ENCODE results near the gene RARB. TPM values are rescaled to one million over a fixed set of nuclear protein-coding genes. Genes with fewer than 3 reads are reported as not detected.

The RARB gene
- total RNA-seq, 1 experiment from 2014 or later = 0.24 TPM

DNA sequence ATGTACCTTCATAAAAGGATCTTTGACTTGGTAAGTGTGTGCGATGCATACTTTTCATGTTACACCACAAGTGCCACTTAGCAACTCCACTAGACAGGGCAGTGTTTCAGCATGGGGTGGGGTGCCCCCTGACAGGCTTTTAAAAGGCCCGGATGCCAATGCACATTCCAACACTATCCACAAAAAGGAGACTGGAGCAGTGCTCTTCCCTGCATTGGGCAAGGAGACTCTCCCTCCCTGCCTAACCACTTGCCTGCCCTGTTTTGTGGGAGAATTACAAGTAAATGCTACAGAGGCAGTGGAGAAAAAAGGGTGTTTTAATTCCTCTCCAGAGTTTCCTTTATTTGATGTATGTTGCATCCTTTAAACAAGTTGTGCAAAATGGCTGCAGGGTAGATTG is 1.7 kb upstream of the RARB start:
- DNase-seq (ENCODE audit: low spot score) = no peak
- Histone ChIP-seq H3K9me3 (ENCODE audit: low read depth, low read length, poor library complexity, severe bottlenecking) (no peaks in the 10 kb centered on the region), H3K36me3 (ENCODE audit: insufficient read depth, low read length, poor library complexity, severe bottlenecking) (no peaks in the 10 kb centered on the region), H3K4me1 (ENCODE audit: insufficient read depth, low read length, poor library complexity, severe bottlenecking) (peaks cover 5% of the 10 kb centered on the region), H3K27me3 (replicated peaks; ENCODE audit: insufficient read depth, low read depth, low read length, poor library complexity) (peaks cover 41% of the 10 kb centered on the region), H3K4me3 (ENCODE audit: low read depth, low read length, poor library complexity, severe bottlenecking) (no peak overlapping the region), H3K27ac (ENCODE audit: low read depth, low read length, poor library complexity, severe bottlenecking) (no peak overlapping the region)
- no TSS peak for BruUV-seq (replicated peaks)
- CTCF ChIA-PET = no interaction called here
- POLR2A ChIA-PET (ENCODE audit: low non-redundant PET) = no interaction called here
- TF ChIP-seq EZH2 (IDR thresholded peaks at IDR 0.05; ENCODE audit: borderline replicate concordance, low read depth, low read length, poor library complexity, severe bottlenecking) = no peak
- TF ChIP-seq, protein P1, sequence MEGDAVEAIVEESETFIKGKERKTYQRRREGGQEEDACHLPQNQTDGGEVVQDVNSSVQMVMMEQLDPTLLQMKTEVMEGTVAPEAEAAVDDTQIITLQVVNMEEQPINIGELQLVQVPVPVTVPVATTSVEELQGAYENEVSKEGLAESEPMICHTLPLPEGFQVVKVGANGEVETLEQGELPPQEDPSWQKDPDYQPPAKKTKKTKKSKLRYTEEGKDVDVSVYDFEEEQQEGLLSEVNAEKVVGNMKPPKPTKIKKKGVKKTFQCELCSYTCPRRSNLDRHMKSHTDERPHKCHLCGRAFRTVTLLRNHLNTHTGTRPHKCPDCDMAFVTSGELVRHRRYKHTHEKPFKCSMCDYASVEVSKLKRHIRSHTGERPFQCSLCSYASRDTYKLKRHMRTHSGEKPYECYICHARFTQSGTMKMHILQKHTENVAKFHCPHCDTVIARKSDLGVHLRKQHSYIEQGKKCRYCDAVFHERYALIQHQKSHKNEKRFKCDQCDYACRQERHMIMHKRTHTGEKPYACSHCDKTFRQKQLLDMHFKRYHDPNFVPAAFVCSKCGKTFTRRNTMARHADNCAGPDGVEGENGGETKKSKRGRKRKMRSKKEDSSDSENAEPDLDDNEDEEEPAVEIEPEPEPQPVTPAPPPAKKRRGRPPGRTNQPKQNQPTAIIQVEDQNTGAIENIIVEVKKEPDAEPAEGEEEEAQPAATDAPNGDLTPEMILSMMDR (conservative IDR thresholded peaks at IDR 0.05; ENCODE audit: low read depth, low read length) = no peak
- intact Hi-C loops (cut with micrococcal nuclease; ENCODE audit: unreplicated experiment) = loop anchor here (5.0 to 10.0 kb wide), 2 partner anchors 146 to 168 kb away; no protein-coding TSS in a partner anchor

GRCh38 chr3:25427155-25427554 is 908 bp upstream of the RARB start:
- CTCF ChIA-PET = no interaction called here
- Histone ChIP-seq H3K36me3 (ENCODE audit: insufficient read depth, low read length, poor library complexity, severe bottlenecking) (no peaks in the 10 kb centered on the region), H3K27me3 (replicated peaks; ENCODE audit: insufficient read depth, low read depth, low read length, poor library complexity) (peaks cover 43% of the 10 kb centered on the region), H3K9me3 (ENCODE audit: low read depth, low read length, poor library complexity, severe bottlenecking) (no peaks in the 10 kb centered on the region), H3K4me1 (ENCODE audit: insufficient read depth, low read length, poor library complexity, severe bottlenecking) (peaks cover 5% of the 10 kb centered on the region), H3K27ac (ENCODE audit: low read depth, low read length, poor library complexity, severe bottlenecking) (no peak overlapping the region), H3K4me3 (ENCODE audit: low read depth, low read length, poor library complexity, severe bottlenecking) (peak overlapping the region; percentile 56)
- TF ChIP-seq, protein P1 (conservative IDR thresholded peaks at IDR 0.05; ENCODE audit: low read depth, low read length) = no peak
- no peak for TF ChIP-seq EZH2 (IDR thresholded peaks at IDR 0.05; ENCODE audit: borderline replicate concordance, low read depth, low read length, poor library complexity, severe bottlenecking)
- POLR2A ChIA-PET (ENCODE audit: low non-redundant PET) = no interaction called here
- no peak for DNase-seq (ENCODE audit: low spot score)
- BruUV-seq (replicated peaks) = no TSS peak
- intact Hi-C loops (cut with micrococcal nuclease; ENCODE audit: unreplicated experiment) = loop anchor here (5.0 to 10.0 kb wide), 2 partner anchors 145 to 168 kb away; no protein-coding TSS in a partner anchor

- intact Hi-C loops (cut with micrococcal nuclease; ENCODE audit: unreplicated experiment) = loop anchor here (5.0 to 10.0 kb wide), 2 partner anchors 145 to 167 kb away; no protein-coding TSS in a partner anchor
- CTCF ChIA-PET = no interaction called here
- H3K4me3 ChIP-seq (ENCODE audit: low read depth, low read length, poor library complexity, severe bottlenecking) = peak overlapping the region; percentile 56
- H3K9me3 ChIP-seq (ENCODE audit: low read depth, low read length, poor library complexity, severe bottlenecking) = no peaks in the 10 kb centered on the region
- no peaks in the 10 kb centered on the region for H3K36me3 ChIP-seq (ENCODE audit: insufficient read depth, low read length, poor library complexity, severe bottlenecking)
- no TSS peak for BruUV-seq (replicated peaks)
- no peak for TF ChIP-seq EZH2 (IDR thresholded peaks at IDR 0.05; ENCODE audit: borderline replicate concordance, low read depth, low read length, poor library complexity, severe bottlenecking)
- TF ChIP-seq, protein P1 (conservative IDR thresholded peaks at IDR 0.05; ENCODE audit: low read depth, low read length) = no peak
- peaks cover 5% of the 10 kb centered on the region for H3K4me1 ChIP-seq (ENCODE audit: insufficient read depth, low read length, poor library complexity, severe bottlenecking)
- peaks cover 42% of the 10 kb centered on the region for H3K27me3 ChIP-seq (replicated peaks; ENCODE audit: insufficient read depth, low read depth, low read length, poor library complexity)
- no peak for DNase-seq (ENCODE audit: low spot score)
- POLR2A ChIA-PET (ENCODE audit: low non-redundant PET) = no interaction called here
- H3K27ac ChIP-seq (ENCODE audit: low read depth, low read length, poor library complexity, severe bottlenecking) = no peak overlapping the region
These were observed 511 bp upstream of the RARB start for GRCh38 chr3:25427563-25427941.
